T-helper 2 cell treated with Interferon-gamma antibody and Interleukin-4, amounts not matched to agents 5 μg/mL and 100 μg/mL, for 36 hours (primary cell): ENCODE results near the gene DCP1B.

ENCODE experiments used
- DNase-seq: peaks from one replicate; pipeline ENCODE4 v3.0.0; 2021; ENCODE audit warnings: low spot score
- H3K27ac Mint-ChIP-seq: one replicate; pipeline ENCODE4 v1.8.0; 2021; ENCODE audit warnings: mild to moderate bottlenecking, mixed read lengths
- H3K27me3 Mint-ChIP-seq: one replicate; pipeline ENCODE4 v1.8.0; 2021; ENCODE audit warnings: low read depth, mixed read lengths
- H3K36me3 Mint-ChIP-seq: one replicate; pipeline ENCODE4 v1.8.0; 2021; ENCODE audit warnings: low read depth, mixed read lengths
- H3K4me1 Mint-ChIP-seq: one replicate; pipeline ENCODE4 v1.8.0; 2021; ENCODE audit warnings: low read depth, mixed read lengths
- H3K4me3 Mint-ChIP-seq: one replicate; pipeline ENCODE4 v1.8.0; 2022; ENCODE audit warnings: mild to moderate bottlenecking, moderate library complexity, mixed read lengths
- H3K9me3 Mint-ChIP-seq: one replicate; pipeline ENCODE4 v1.8.0; 2021; ENCODE audit warnings: mixed read lengths

The DCP1B gene

GRCh38 chr12:2009623-2010022, 5.4 kb upstream of the DCP1B start:
- no peak overlapping the region for H3K27ac Mint-ChIP-seq
- H3K4me1 Mint-ChIP-seq, result peaks cover 7% of the 10 kb centered on the region
- H3K9me3 Mint-ChIP-seq, result no peaks in the 10 kb centered on the region
- no peak for DNase-seq
- H3K4me3 Mint-ChIP-seq, result no peak overlapping the region
- peaks cover under 1% of the 10 kb centered on the region for H3K36me3 Mint-ChIP-seq
- H3K27me3 Mint-ChIP-seq, result peaks cover 28% of the 10 kb centered on the region

- peaks cover 4% of the 10 kb centered on the region for H3K36me3 Mint-ChIP-seq
Measured at GRCh38 chr12:2008677-2009076, 4.4 kb upstream of the DCP1B start.

GRCh38 chr12:2003676-2004112, 563 bp downstream of the DCP1B start:
- no peaks in the 10 kb centered on the region for H3K9me3 Mint-ChIP-seq

More at GRCh38 chr12:2008677-2009076, 4.4 kb upstream of the DCP1B start:
- Mint-ChIP-seq H3K4me3 (no peak overlapping the region), H3K9me3 (no peaks in the 10 kb centered on the region), H3K27ac (no peak overlapping the region), H3K4me1 (peaks cover 10% of the 10 kb centered on the region), H3K27me3 (peaks cover 28% of the 10 kb centered on the region)
- DNase-seq, result no peak

GRCh38 chr12:1995205-1995896, 8.9 kb downstream of the DCP1B start:
- peaks cover 24% of the 10 kb centered on the region for H3K36me3 Mint-ChIP-seq
- peaks cover 20% of the 10 kb centered on the region for H3K4me1 Mint-ChIP-seq
- peak overlapping the region; percentile 52 for H3K27ac Mint-ChIP-seq
- DNase-seq, result no peak
- no peaks in the 10 kb centered on the region for H3K27me3 Mint-ChIP-seq
- H3K9me3 Mint-ChIP-seq, result no peaks in the 10 kb centered on the region
- no peak overlapping the region for H3K4me3 Mint-ChIP-seq

More at GRCh38 chr12:2003676-2004112, 563 bp downstream of the DCP1B start:
- Mint-ChIP-seq H3K27ac (peak overlapping the region; percentile 92), H3K4me1 (peaks cover 16% of the 10 kb centered on the region), H3K4me3 (peak overlapping the region; percentile 95), H3K27me3 (peaks cover 6% of the 10 kb centered on the region), H3K36me3 (peaks cover 4% of the 10 kb centered on the region)
- no peak for DNase-seq

GRCh38 chr12:1994429-1995143, 9.7 kb downstream of the DCP1B start:
- Mint-ChIP-seq H3K36me3 (peaks cover 27% of the 10 kb centered on the region), H3K9me3 (no peaks in the 10 kb centered on the region), H3K4me3 (no peak overlapping the region), H3K27me3 (no peaks in the 10 kb centered on the region), H3K4me1 (peaks cover 20% of the 10 kb centered on the region), H3K27ac (no peak overlapping the region)
- DNase-seq, result no peak

GRCh38 chr12:1993871-1994371, 10.3 kb downstream of the DCP1B start:
- DNase-seq, result no peak
- no peaks in the 10 kb centered on the region for H3K9me3 Mint-ChIP-seq
- peaks cover 20% of the 10 kb centered on the region for H3K4me1 Mint-ChIP-seq
- H3K36me3 Mint-ChIP-seq, result peaks cover 29% of the 10 kb centered on the region
- no peak overlapping the region for H3K4me3 Mint-ChIP-seq
- no peak overlapping the region for H3K27ac Mint-ChIP-seq
- H3K27me3 Mint-ChIP-seq, result no peaks in the 10 kb centered on the region

- Mint-ChIP-seq H3K4me1 (peaks cover 20% of the 10 kb centered on the region), H3K27me3 (no peaks in the 10 kb centered on the region), H3K27ac (no peak overlapping the region), H3K36me3 (peaks cover 32% of the 10 kb centered on the region), H3K4me3 (no peak overlapping the region), H3K9me3 (no peaks in the 10 kb centered on the region)
- DNase-seq, result no peak
Measured at GRCh38 chr12:1993341-1993740, 10.9 kb downstream of the DCP1B start.

- no peak overlapping the region for H3K27ac Mint-ChIP-seq
- peaks cover 38% of the 10 kb centered on the region for H3K36me3 Mint-ChIP-seq
- H3K4me3 Mint-ChIP-seq, result no peak overlapping the region
- peaks cover 20% of the 10 kb centered on the region for H3K4me1 Mint-ChIP-seq
- H3K27me3 Mint-ChIP-seq, result no peaks in the 10 kb centered on the region
- no peak for DNase-seq
- H3K9me3 Mint-ChIP-seq, result peaks cover 2% of the 10 kb centered on the region
Measured at GRCh38 chr12:1992732-1993131, 11.5 kb downstream of the DCP1B start.

- DNase-seq, result no peak
- Mint-ChIP-seq H3K9me3 (peaks cover 31% of the 10 kb centered on the region), H3K4me3 (no peak overlapping the region), H3K27me3 (no peaks in the 10 kb centered on the region), H3K36me3 (peaks cover 55% of the 10 kb centered on the region), H3K4me1 (peaks cover 3% of the 10 kb centered on the region), H3K27ac (no peak overlapping the region)
Measured at GRCh38 chr12:1989111-1989510, 15.1 kb downstream of the DCP1B start.

GRCh38 chr12:1984759-1985158, 19.5 kb downstream of the DCP1B start:
- Mint-ChIP-seq H3K27ac (no peak overlapping the region), H3K27me3 (no peaks in the 10 kb centered on the region), H3K36me3 (peaks cover 55% of the 10 kb centered on the region), H3K4me3 (no peak overlapping the region), H3K4me1 (peaks cover 8% of the 10 kb centered on the region), H3K9me3 (peaks cover 36% of the 10 kb centered on the region)
- DNase-seq, result no peak

- Mint-ChIP-seq H3K36me3 (peaks cover 21% of the 10 kb centered on the region), H3K9me3 (peaks cover 16% of the 10 kb centered on the region), H3K27ac (no peak overlapping the region), H3K4me3 (no peak overlapping the region), H3K27me3 (no peaks in the 10 kb centered on the region), H3K4me1 (peaks cover 8% of the 10 kb centered on the region)
- no peak for DNase-seq
Measured at GRCh38 chr12:1980282-1980681, 24.0 kb downstream of the DCP1B start.

- Mint-ChIP-seq H3K27me3 (no peaks in the 10 kb centered on the region), H3K36me3 (peaks cover 4% of the 10 kb centered on the region), H3K27ac (no peak overlapping the region), H3K9me3 (no peaks in the 10 kb centered on the region), H3K4me1 (peaks cover 5% of the 10 kb centered on the region), H3K4me3 (no peak overlapping the region)
- no peak for DNase-seq
Measured at GRCh38 chr12:1978078-1978862, 26.0 kb downstream of the DCP1B start.

- H3K9me3 Mint-ChIP-seq, result no peaks in the 10 kb centered on the region
- no peaks in the 10 kb centered on the region for H3K36me3 Mint-ChIP-seq
- no peak overlapping the region for H3K27ac Mint-ChIP-seq
- H3K27me3 Mint-ChIP-seq, result no peaks in the 10 kb centered on the region
- DNase-seq, result no peak
- H3K4me3 Mint-ChIP-seq, result no peak overlapping the region
- no peaks in the 10 kb centered on the region for H3K4me1 Mint-ChIP-seq
Measured at GRCh38 chr12:1977588-1977987, 26.7 kb downstream of the DCP1B start.

- no peak for DNase-seq
- Mint-ChIP-seq H3K9me3 (no peaks in the 10 kb centered on the region), H3K4me1 (no peaks in the 10 kb centered on the region), H3K4me3 (no peak overlapping the region), H3K27ac (no peak overlapping the region), H3K36me3 (no peaks in the 10 kb centered on the region), H3K27me3 (no peaks in the 10 kb centered on the region)
Measured at GRCh38 chr12:1977109-1977508, 27.1 kb downstream of the DCP1B start.
